ENCODE data around the gene EMC1. TPM values are rescaled to one million over a fixed set of nuclear protein-coding genes. Genes with fewer than 3 reads are reported as not detected.

The EMC1 gene
- polyA plus RNA-seq, 1 experiment, result 93.8 TPM

- Histone ChIP-seq H3K4me3 (ENCODE audit: low read depth, low read length) (no peak overlapping the region), H3K36me3 (ENCODE audit: control insufficient read depth, insufficient read depth, low read length) (peaks cover 32% of the 10 kb centered on the region), H3K27me3 (ENCODE audit: control insufficient read depth, insufficient read depth, low read length) (no peaks in the 10 kb centered on the region)
- POLR2A ChIA-PET, result no interaction called here
- TF ChIP-seq CTCF (IDR thresholded peaks at IDR 0.05; ENCODE audit: insufficient read depth, low read depth, low read length), result no peak
- CTCF ChIA-PET, result interaction anchor here (0.6 to 1.7 kb wide), 8 partner anchors 16 to 483 kb away, joined by 3 to 6 read pairs (median 3); no protein-coding TSS in a partner anchor
- DNase-seq (ENCODE audit: low read depth), result no peak
Observed at GRCh38 chr1:19178734-19179398, 72.5 kb downstream of the EMC1 start.

- Histone ChIP-seq H3K36me3 (ENCODE audit: control insufficient read depth, insufficient read depth, low read length) (peaks cover 35% of the 10 kb centered on the region), H3K27me3 (ENCODE audit: control insufficient read depth, insufficient read depth, low read length) (no peaks in the 10 kb centered on the region), H3K4me3 (ENCODE audit: low read depth, low read length) (no peak overlapping the region)
- ChIA-PET POLR2A (no interaction called here), CTCF (interaction anchor here (0.7 to 1.3 kb wide), 3 partner anchors 15 to 33 kb away, joined by 3 to 6 read pairs (median 3); no protein-coding TSS in a partner anchor)
- no peak for TF ChIP-seq CTCF (IDR thresholded peaks at IDR 0.05; ENCODE audit: insufficient read depth, low read depth, low read length)
- DNase-seq (ENCODE audit: low read depth), result no peak
Observed at GRCh38 chr1:19177811-19178210, 73.5 kb downstream of the EMC1 start.

GRCh38 chr1:19169642-19170041 lies 81.7 kb downstream of the EMC1 start:
- Histone ChIP-seq H3K36me3 (ENCODE audit: control insufficient read depth, insufficient read depth, low read length) (peaks cover 40% of the 10 kb centered on the region), H3K27me3 (ENCODE audit: control insufficient read depth, insufficient read depth, low read length) (no peaks in the 10 kb centered on the region), H3K4me3 (ENCODE audit: low read depth, low read length) (no peak overlapping the region)
- ChIA-PET POLR2A (no interaction called here), CTCF (interaction anchor here (1.0 to 1.1 kb wide), 2 partner anchors 28 to 41 kb away, joined by 3 to 6 read pairs; no protein-coding TSS in a partner anchor)
- DNase-seq (ENCODE audit: low read depth), result peak; percentile 29
- TF ChIP-seq CTCF (IDR thresholded peaks at IDR 0.05; ENCODE audit: insufficient read depth, low read depth, low read length), result no peak

- POLR2A ChIA-PET, result no interaction called here
- CTCF ChIA-PET, result no interaction called here
- no peak for DNase-seq (ENCODE audit: low read depth)
- H3K4me3 ChIP-seq (ENCODE audit: low read depth, low read length), result no peak overlapping the region
- H3K27me3 ChIP-seq (ENCODE audit: control insufficient read depth, insufficient read depth, low read length), result no peaks in the 10 kb centered on the region
- no peak for TF ChIP-seq CTCF (IDR thresholded peaks at IDR 0.05; ENCODE audit: insufficient read depth, low read depth, low read length)
- peaks cover 34% of the 10 kb centered on the region for H3K36me3 ChIP-seq (ENCODE audit: control insufficient read depth, insufficient read depth, low read length)
Observed at GRCh38 chr1:19167140-19167539, 84.2 kb downstream of the EMC1 start.

GRCh38 chr1:19166066-19166465 lies 85.3 kb downstream of the EMC1 start:
- ChIA-PET POLR2A (no interaction called here), CTCF (interaction anchor here (0.9 to 1.3 kb wide), 4 partner anchors 10 to 27 kb away, joined by 3 to 7 read pairs (median 3); no protein-coding TSS in a partner anchor)
- no peak for DNase-seq (ENCODE audit: low read depth)
- H3K4me3 ChIP-seq (ENCODE audit: low read depth, low read length), result no peak overlapping the region
- no peak for TF ChIP-seq CTCF (IDR thresholded peaks at IDR 0.05; ENCODE audit: insufficient read depth, low read depth, low read length)
- H3K27me3 ChIP-seq (ENCODE audit: control insufficient read depth, insufficient read depth, low read length), result no peaks in the 10 kb centered on the region
- peaks cover 38% of the 10 kb centered on the region for H3K36me3 ChIP-seq (ENCODE audit: control insufficient read depth, insufficient read depth, low read length)

Other genes starting within 250 kb of the EMC1 start
- 56.7 and 80.0 TPM in 2 replicates for gene UBR4, start 41.3 kb downstream of the EMC1 start, polyA plus RNA-seq (2011; rRNA removed)
- gene MRTO4, start 281 bp upstream of the EMC1 start, polyA plus RNA-seq (2011; rRNA removed), result 31.4 and 37.5 TPM in 2 replicates
- gene AKR7A3, start 37.2 kb upstream of the EMC1 start, polyA plus RNA-seq (2011; rRNA removed), result 0.16 and 0.37 TPM in 2 replicates
- gene AKR7A2, start 60.6 kb upstream of the EMC1 start, polyA plus RNA-seq (2011; rRNA removed), result 51.1 and 73.6 TPM in 2 replicates
- 11.2 and 17.7 TPM in 2 replicates for gene SLC66A1, start 60.8 kb upstream of the EMC1 start, polyA plus RNA-seq (2011; rRNA removed)
- 276 and 285 TPM in 2 replicates for gene CAPZB, start 234.0 kb upstream of the EMC1 start, polyA plus RNA-seq (2011; rRNA removed)

Measured in BJ (cell line).